ENCODE results near the gene NRG3.

GRCh38 chr10:82391971-82392370 lies 517.0 kb downstream of the NRG3 start:
- TF ChIP-seq PATZ1 (CRISPR knock-in tag; IDR thresholded peaks at IDR 0.05; ENCODE audit: borderline replicate concordance) = no peak
- no peak for TF ChIP-seq ISL1 (CRISPR knock-in tag; IDR thresholded peaks at IDR 0.05)
- TF ChIP-seq OSR1 (CRISPR knock-in tag; IDR thresholded peaks at IDR 0.05) = no peak
- no peak for TF ChIP-seq TSHZ2 (CRISPR knock-in tag; IDR thresholded peaks at IDR 0.05)
